NCI-H1092 treated with DMSO at 0.1 percent for 48 hours (cell line): Measurements from ENCODE around the gene TSHZ2.

Source experiments
- DNase-seq: peaks from one replicate; lab custom pipeline; 2025; lab: John Stamatoyannopoulos, UW

Gene TSHZ2

DNA sequence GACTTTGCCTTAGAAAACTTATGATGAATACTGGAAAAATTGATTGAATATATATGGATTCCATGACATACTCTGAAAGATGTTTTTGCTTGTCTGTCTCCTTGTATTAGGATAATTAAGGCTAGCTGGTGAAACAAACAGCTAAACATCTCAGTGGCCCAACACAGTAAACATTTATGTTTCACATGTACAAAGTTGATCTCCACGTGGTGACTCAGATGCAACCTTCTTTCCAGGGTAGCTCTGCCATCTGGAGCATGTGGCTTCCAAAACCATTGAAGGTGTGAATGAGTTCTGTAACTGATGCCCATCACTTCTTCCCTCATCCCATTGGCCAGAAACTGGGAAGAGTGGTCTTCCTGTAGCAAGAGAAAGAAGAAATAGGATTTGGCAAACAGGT, 196.3 kb downstream of the TSHZ2 start:
- no peak for DNase-seq

DNA sequence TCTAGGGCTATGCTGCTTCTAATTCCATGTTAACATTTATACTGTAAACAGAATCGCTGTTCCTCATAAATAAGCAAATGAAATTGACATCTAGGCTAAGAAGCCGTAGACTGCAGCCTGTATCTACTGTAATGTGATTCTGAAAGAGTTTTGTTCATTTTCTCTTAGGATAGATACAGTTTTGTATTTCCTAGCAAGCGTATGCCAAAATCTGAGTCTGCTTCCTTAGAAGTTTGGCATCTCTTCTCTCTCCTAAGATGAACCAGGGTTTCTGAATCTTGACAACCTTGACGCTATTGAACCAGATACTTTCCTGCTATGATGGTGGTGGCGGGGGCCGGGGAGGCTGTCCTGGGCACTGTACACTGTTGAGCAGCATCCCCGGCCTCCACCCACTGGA, 198.0 kb downstream of the TSHZ2 start:
- DNase-seq, result no peak

DNA sequence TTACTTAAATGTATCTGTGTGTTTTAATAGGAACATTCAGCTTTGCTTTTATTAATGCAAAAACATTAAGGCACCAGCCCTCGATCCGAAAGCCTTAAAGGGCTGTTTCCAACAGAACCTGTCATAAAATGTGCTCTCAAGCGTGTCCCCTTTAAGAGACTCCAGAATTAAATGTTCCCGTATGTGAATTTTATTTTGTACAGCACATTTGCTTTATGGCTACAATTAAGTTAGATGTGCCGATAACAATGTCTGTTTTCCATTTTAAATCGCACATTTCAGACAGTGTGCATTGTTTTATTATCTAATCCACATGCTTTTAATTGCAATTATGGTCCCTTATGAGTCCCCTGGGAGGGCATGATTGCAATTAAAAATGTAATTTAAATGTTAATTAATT, 198.9 kb downstream of the TSHZ2 start:
- DNase-seq, result no peak

DNA sequence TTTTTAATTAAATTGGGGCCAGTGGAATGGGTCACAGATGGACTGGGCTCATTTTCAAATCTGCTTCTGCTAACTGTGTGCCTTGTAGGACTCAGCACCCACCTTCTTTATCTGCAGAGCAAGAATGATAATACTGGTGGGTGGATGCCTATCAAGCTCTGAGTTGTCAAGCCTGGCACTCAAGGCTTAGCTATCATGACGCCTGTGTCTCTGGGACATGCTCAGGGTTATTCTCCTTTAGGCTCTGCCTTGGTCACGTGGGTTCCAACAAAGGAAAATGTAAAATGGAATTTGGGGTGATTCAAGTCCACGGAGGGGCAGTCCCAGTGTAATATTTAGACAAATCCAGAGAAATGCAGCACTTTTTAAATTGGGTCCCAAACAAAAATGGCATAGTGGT, 202.3 kb downstream of the TSHZ2 start:
- no peak for DNase-seq

DNA sequence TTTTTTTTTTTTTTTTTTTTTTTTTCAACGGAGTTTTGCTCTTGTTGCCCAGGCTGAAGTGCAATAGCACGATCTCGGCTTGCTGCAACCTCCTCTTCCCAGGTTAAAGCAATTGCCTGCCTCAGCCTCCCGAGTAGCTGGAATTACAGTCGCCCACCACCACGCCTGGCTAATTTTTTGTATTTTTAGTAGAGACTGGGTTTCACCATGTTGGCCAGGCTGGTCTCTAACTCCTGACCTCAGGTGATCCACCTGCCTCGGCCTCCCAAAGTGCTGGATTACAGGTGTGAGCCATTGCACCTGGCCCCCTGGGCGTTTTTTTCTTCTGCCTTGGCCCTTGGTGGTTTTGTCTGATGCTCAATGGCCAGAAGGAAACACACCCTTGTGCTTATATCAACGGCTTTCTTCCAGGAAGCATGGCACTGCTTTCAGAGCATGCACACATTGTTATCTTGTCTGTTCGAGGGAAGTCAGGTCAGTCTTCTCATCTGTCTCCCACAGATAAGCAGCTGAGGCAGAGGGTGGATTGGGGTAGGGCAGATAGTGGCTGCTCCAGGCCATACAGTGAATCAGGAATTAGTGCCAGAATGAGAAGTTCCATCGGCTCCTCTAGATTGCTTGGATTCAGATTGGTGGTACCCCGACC, 203.1 kb downstream of the TSHZ2 start:
- DNase-seq, result no peak

- DNase-seq, result no peak
Observed at GRCh38 chr20:53176134-53176533, 204.0 kb downstream of the TSHZ2 start.

- no peak for DNase-seq
Observed at GRCh38 chr20:53177687-53178086, 205.5 kb downstream of the TSHZ2 start.

DNA sequence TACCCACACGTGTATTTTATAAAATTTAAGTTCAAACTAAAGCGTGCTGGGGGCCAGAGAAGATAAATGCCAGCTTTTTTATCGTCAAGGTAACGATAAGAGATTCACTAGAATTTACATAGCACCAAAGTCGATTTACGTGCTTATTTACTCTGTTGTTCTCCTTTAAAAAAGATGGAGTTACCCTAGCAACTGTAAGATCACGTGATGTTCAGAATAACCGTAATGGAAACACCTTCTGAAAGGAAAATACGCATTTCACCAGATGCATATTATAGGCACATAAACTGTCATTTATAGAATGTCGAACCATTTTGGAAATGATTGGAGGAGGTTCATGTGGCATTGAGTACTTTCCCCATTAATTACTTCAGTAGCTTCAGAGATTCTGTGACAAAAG, 207.6 kb downstream of the TSHZ2 start:
- DNase-seq, result no peak

- DNase-seq, result no peak
Observed at GRCh38 chr20:53180928-53181362, 208.8 kb downstream of the TSHZ2 start.

GRCh38 chr20:53181866-53182376, 209.8 kb downstream of the TSHZ2 start:
- no peak for DNase-seq

DNA sequence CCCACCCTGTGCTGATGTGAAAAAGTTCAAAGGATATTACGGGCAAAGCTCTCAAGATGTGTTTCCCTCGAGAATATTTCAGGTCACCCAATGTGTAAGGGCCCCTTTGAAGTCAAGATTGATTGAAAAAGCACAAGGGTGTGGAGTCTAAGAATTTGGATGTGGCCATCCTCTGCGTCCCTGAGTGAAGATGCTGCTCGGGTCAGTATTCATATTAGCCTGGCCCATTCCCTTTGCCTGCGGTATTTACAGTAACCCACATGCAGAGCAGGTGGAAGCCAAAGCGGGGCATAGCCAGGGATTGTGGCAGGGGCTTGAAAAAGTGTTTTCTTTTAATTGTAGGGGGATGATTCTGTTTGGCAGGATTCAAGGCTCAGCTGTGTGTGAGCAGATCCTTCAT, 211.0 kb downstream of the TSHZ2 start:
- no peak for DNase-seq

GRCh38 chr20:53186635-53187034, 214.5 kb downstream of the TSHZ2 start:
- no peak for DNase-seq

DNA sequence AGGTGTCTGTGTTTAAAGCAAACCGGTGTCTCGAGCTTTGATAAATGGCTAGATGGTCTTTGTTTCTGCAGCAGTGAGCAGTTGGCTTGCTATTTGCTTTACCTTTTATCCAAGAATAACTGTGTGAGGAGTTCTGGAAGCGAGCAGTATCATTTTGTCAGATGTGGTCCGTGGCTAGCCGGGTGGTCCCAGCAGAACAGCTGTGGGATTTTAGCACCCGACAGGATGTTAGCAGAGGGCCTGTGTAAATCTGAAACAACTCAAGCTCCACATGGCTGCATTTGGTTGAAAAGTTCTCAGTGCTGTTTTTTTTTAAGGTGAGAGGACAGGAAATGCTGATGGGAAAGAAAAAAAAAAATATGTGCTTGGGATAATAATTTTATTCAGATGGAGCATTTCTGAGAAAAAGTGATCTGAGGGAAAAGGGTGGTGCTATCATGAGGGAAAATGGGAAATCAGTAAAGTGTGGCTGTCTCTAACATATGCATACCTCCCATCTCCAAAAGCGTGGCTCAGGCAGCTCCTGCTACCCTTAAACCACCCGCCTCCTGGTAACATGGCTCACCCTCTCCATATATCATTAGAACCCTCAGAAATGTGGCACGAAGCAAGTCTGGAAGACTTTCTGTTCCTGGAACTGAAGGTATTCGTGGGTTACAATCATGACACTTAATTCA, 215.4 kb downstream of the TSHZ2 start:
- DNase-seq, result no peak

DNA sequence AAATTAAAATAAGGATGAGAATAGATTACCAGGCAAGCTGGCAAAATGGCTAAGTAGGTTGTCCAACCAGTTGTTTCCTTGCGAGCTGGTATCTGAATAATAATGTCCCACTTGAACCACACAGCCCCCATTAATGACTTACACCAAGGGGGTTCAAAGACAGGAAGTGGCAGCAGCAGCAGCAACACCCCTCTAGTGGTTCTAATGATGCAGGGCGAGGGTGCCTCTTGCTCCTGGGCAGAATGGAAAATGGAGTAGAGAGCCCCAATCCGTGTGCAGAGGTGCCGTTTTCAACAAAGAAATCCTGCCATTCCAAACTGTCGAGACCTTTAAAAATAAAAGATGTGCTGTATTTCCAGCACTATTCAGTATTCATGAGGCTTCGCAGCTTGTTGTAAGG, 218.1 kb downstream of the TSHZ2 start:
- no peak for DNase-seq

DNA sequence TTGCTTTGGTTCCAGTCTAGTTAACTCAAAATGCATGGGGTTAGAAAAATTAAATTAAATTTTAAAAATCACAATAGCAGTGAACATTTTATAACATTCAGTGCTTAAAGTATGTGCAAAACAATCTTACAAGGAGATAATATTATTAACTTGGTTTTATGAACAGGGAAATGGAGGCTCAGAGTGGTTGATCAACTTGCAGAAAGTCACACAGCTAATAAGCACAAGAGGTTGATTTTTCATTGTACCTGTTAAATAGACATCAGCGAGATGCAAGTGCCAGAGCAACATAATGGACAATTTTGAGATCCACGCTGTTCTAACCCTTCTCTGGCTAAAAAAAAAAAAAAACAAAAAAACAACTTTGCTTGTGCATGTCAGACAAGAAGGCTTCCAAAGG, 219.8 kb downstream of the TSHZ2 start:
- DNase-seq, result no peak

DNA sequence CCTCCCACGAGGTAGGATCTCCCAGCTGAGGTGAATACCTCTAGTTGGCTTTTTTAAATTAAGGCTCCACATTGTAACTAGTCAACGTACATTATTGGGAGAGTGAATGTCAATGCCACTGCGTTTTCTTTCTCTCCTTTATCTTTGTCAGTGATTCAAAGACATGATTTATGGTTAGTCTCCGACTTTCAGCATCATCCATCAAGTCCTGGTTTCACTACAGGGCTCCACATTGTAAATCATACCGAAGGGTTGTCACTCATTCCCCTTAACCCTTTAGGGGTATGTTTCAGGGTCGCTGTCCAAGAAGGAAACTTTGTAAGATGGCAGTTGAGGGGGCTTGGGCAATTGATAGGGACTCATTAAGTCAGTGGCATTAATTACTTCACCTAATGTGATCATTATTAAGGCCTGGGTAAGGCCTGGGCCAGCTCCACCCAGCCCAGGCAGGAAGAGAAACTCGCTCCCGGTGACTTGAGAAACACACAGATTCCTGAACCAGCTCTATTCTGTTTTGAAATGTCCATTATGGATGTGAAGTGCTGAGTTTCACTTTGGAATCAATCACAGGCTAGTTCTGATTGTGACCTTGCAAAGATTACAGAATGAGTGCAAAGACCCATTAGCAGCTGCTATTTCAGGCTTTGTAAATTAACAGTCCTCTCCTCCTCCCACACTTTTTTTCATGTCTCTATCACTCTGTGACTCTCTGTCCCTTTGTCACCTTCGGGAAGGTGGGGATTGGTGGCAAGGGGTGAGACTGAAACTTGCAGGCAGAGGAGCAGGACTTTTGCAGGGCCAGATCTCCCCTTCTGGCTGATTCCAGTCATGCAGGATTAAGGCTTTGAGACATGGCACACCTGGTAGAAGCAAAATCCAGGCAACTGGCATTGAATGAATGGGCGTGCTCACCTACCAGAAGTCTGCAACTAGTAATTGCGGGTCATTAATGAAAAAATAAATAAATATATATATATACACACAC, 222.4 kb downstream of the TSHZ2 start:
- DNase-seq, result no peak

- no peak for DNase-seq
Observed at GRCh38 chr20:53195876-53196610, 223.9 kb downstream of the TSHZ2 start.

DNA sequence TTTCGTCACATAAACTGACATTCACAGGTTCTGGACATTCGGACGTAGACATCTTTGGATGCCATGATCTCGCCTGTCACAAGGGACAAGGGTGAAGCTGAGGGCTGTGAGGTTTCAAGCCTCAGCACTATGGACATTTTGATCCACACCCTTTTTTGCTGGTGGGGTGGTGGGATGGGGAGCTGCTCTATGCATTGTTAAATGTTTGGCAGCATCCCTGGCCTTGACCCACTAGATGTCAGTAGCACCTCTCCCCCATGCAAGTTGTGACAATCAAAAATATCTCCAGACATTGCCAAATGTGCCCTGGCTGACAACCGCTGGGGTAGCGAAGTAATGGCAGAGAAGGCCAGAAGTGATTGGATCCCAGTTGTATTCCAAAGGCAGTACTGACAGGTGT, 229.4 kb downstream of the TSHZ2 start:
- DNase-seq, result no peak

DNA sequence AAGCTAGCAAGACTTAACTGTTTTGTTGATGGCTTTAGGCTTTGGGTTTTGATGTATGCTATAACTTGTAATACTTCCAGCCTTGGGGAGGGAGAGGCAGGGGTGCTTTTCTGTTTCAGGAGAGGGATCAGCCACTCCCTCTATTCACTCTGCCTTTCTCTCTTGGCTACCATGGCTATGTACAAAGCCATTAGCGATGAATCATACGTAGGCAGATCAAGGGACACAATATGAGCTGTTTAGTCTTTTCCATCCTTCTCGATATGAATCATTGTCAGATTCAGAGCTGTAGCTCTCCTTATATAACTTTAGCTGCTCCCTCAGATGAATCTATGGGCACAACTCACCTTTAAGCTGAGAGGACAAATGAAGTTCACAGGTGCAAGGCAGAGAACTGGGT, 230.6 kb downstream of the TSHZ2 start:
- no peak for DNase-seq

- no peak for DNase-seq
Observed at GRCh38 chr20:53205046-53205445, 232.9 kb downstream of the TSHZ2 start.

- DNase-seq, result no peak
Observed at GRCh38 chr20:53208110-53208832, 236.1 kb downstream of the TSHZ2 start.
